ENCODE measurements around the gene SIPA1L3.

DNA sequence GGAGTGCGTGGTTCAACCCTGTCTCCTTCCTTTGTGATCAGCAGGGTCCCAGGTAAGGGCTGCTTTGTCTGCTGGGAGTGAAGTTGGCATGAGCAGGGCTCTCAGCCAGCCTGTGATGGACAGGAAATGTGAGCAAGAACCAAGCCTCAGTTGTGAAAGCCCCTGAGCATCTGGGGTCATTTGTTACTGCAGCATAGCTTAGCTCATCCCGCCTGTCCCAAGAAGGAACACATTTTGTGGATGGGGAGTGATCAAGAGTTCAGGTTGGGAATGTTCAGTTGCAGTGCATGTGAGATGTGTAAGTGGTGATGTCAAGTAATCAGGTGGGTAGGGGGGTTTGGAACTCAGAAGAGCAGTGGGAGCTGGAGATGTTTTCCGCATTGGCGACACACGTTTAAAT is 164.6 kb downstream of the SIPA1L3 start:
- TF ChIP-seq, protein P1, sequence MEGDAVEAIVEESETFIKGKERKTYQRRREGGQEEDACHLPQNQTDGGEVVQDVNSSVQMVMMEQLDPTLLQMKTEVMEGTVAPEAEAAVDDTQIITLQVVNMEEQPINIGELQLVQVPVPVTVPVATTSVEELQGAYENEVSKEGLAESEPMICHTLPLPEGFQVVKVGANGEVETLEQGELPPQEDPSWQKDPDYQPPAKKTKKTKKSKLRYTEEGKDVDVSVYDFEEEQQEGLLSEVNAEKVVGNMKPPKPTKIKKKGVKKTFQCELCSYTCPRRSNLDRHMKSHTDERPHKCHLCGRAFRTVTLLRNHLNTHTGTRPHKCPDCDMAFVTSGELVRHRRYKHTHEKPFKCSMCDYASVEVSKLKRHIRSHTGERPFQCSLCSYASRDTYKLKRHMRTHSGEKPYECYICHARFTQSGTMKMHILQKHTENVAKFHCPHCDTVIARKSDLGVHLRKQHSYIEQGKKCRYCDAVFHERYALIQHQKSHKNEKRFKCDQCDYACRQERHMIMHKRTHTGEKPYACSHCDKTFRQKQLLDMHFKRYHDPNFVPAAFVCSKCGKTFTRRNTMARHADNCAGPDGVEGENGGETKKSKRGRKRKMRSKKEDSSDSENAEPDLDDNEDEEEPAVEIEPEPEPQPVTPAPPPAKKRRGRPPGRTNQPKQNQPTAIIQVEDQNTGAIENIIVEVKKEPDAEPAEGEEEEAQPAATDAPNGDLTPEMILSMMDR (IDR thresholded peaks at IDR 0.05) = no peak
- TF ChIP-seq POLR2AphosphoS5 (IDR thresholded peaks at IDR 0.05) (no peak), EP300 (IDR thresholded peaks at IDR 0.05) (no peak)

Data from upper lobe of left lung (tissue), 4 donors.